Measurements from ENCODE around the gene UGT1A3.
"Not testable (repeated sequence)": the region's sequence is repeated elsewhere in the genome, so short reads cannot be mapped to it uniquely, and the experiment has no call there.

Gene UGT1A3

GRCh38 chr2:233746475-233747282 lies 17.8 kb downstream of the UGT1A3 start:
- Histone ChIP-seq H3K27me3 (ENCODE audit: insufficient read depth, low read length, poor library complexity) (no peaks in the 10 kb centered on the region), H3K23ac (ENCODE audit: low read length) (no peak overlapping the region), H3K4me2 (ENCODE audit: low read length) (no peak overlapping the region), H3K9ac (ENCODE audit: low read length) (no peak overlapping the region), H2BK5ac (ENCODE audit: low read length) (no peak overlapping the region), H2BK15ac (replicated peaks; ENCODE audit: low read depth) (no peak overlapping the region), H3K4me3 (ENCODE audit: low read length) (no peak overlapping the region), H3K4me1 (ENCODE audit: control insufficient read depth, low read depth, low read length) (no peaks in the 10 kb centered on the region), H4K8ac (ENCODE audit: low read depth, low read length) (no peak overlapping the region), H3K79me2 (ENCODE audit: control insufficient read depth, insufficient read depth, low read length) (no peaks in the 10 kb centered on the region), H2BK120ac (ENCODE audit: low read depth, low read length) (no peak overlapping the region), H3K36me3 (ENCODE audit: control insufficient read depth, insufficient read depth, low read length) (no peaks in the 10 kb centered on the region), H3K56ac (ENCODE audit: low read length) (no peak overlapping the region), H4K5ac (ENCODE audit: low read length) (no peak overlapping the region), H3K27ac (ENCODE audit: low read depth, low read length) (no peak overlapping the region), H2AK5ac (ENCODE audit: low read length) (no peak overlapping the region), H3K79me1 (ENCODE audit: low read length) (no peaks in the 10 kb centered on the region), H3K18ac (ENCODE audit: low read length) (no peak overlapping the region), H3K4ac (ENCODE audit: low read depth, low read length) (no peak overlapping the region)
- no CpG with 5 or more reads among the region's 10 CpGs for WGBS (ENCODE audit: extremely low coverage, insufficient coverage, low lambda C conversion rate)
- peak; percentile 11 for DNase-seq

GRCh38 chr2:233747283-233747544 lies 18.4 kb downstream of the UGT1A3 start:
- Histone ChIP-seq H3K4ac (ENCODE audit: low read depth, low read length) (no peak overlapping the region), H2AK5ac (ENCODE audit: low read length) (no peak overlapping the region), H3K4me2 (ENCODE audit: low read length) (no peak overlapping the region), H4K8ac (ENCODE audit: low read depth, low read length) (no peak overlapping the region), H3K23ac (ENCODE audit: low read length) (no peak overlapping the region), H3K9ac (ENCODE audit: low read length) (no peak overlapping the region), H3K18ac (ENCODE audit: low read length) (no peak overlapping the region), H2BK5ac (ENCODE audit: low read length) (no peak overlapping the region), H3K4me3 (ENCODE audit: low read length) (no peak overlapping the region), H3K56ac (ENCODE audit: low read length) (no peak overlapping the region), H2BK15ac (replicated peaks; ENCODE audit: low read depth) (no peak overlapping the region), H3K4me1 (ENCODE audit: control insufficient read depth, low read depth, low read length) (no peaks in the 10 kb centered on the region), H2BK120ac (ENCODE audit: low read depth, low read length) (no peak overlapping the region), H4K5ac (ENCODE audit: low read length) (no peak overlapping the region), H3K79me2 (ENCODE audit: control insufficient read depth, insufficient read depth, low read length) (no peaks in the 10 kb centered on the region), H3K79me1 (ENCODE audit: low read length) (no peaks in the 10 kb centered on the region), H3K36me3 (ENCODE audit: control insufficient read depth, insufficient read depth, low read length) (no peaks in the 10 kb centered on the region), H3K27ac (ENCODE audit: low read depth, low read length) (no peak overlapping the region), H3K27me3 (ENCODE audit: insufficient read depth, low read length, poor library complexity) (no peaks in the 10 kb centered on the region)
- DNase-seq, result no peak
- WGBS (ENCODE audit: extremely low coverage, insufficient coverage, low lambda C conversion rate), result no CpG with 5 or more reads among the region's 6 CpGs

DNA sequence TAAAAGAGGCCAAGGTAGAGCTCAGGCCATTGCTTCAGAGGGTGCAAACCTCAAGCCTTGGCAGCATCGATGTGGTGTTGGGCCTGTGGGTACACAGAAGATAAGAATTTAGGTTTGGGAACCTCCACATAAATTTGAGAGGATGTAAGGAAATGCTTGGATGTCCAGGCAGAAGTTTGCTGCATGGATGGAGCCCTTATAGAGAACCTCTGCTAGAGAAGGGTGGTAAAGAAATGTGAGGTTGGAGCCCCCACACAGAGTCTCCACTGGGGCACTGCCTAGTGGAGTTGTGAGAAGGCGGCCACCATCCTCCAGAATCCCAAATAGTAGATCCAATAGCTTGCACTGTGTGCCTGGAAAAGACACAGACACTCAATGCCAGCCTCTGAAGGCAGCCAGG lies 21.8 kb downstream of the UGT1A3 start:
- H2BK5ac ChIP-seq (ENCODE audit: low read length); DNase-seq; H2BK120ac ChIP-seq (ENCODE audit: low read depth, low read length); H2AK5ac ChIP-seq (ENCODE audit: low read length); H3K4me3 ChIP-seq (ENCODE audit: low read length); H2BK15ac ChIP-seq (replicated peaks; ENCODE audit: low read depth); H3K79me2 ChIP-seq (ENCODE audit: control insufficient read depth, insufficient read depth, low read length); H3K4ac ChIP-seq (ENCODE audit: low read depth, low read length); H3K9ac ChIP-seq (ENCODE audit: low read length); H3K23ac ChIP-seq (ENCODE audit: low read length); H3K4me1 ChIP-seq (ENCODE audit: control insufficient read depth, low read depth, low read length); H3K36me3 ChIP-seq (ENCODE audit: control insufficient read depth, insufficient read depth, low read length); H3K18ac ChIP-seq (ENCODE audit: low read length); H4K8ac ChIP-seq (ENCODE audit: low read depth, low read length); H3K4me2 ChIP-seq (ENCODE audit: low read length); H3K27me3 ChIP-seq (ENCODE audit: insufficient read depth, low read length, poor library complexity); H3K56ac ChIP-seq (ENCODE audit: low read length); H3K79me1 ChIP-seq (ENCODE audit: low read length); H3K27ac ChIP-seq (ENCODE audit: low read depth, low read length); H4K5ac ChIP-seq (ENCODE audit: low read length): not testable (repeated sequence)
- WGBS (ENCODE audit: extremely low coverage, insufficient coverage, low lambda C conversion rate), result no CpG with 5 or more reads among the region's 2 CpGs

- WGBS (ENCODE audit: extremely low coverage, insufficient coverage, low lambda C conversion rate), result no CpG with 5 or more reads among the region's 2 CpGs
- not testable (repeated sequence) for H3K23ac ChIP-seq (ENCODE audit: low read length)
Measured at GRCh38 chr2:233751212-233752009, 22.6 kb downstream of the UGT1A3 start.

GRCh38 chr2:233754872-233755611 lies 26.2 kb downstream of the UGT1A3 start:
- Histone ChIP-seq H3K4ac (ENCODE audit: low read depth, low read length) (no peak overlapping the region), H2BK120ac (ENCODE audit: low read depth, low read length) (no peak overlapping the region), H3K18ac (ENCODE audit: low read length) (no peak overlapping the region), H3K56ac (ENCODE audit: low read length) (no peak overlapping the region), H4K5ac (ENCODE audit: low read length) (no peak overlapping the region), H3K36me3 (ENCODE audit: control insufficient read depth, insufficient read depth, low read length) (no peaks in the 10 kb centered on the region), H3K23ac (ENCODE audit: low read length) (no peak overlapping the region), H4K8ac (ENCODE audit: low read depth, low read length) (no peak overlapping the region), H3K4me3 (ENCODE audit: low read length) (no peak overlapping the region), H3K79me1 (ENCODE audit: low read length) (no peaks in the 10 kb centered on the region), H2BK5ac (ENCODE audit: low read length) (no peak overlapping the region), H2AK5ac (ENCODE audit: low read length) (no peak overlapping the region), H3K9ac (ENCODE audit: low read length) (no peak overlapping the region), H3K27ac (ENCODE audit: low read depth, low read length) (no peak overlapping the region), H2BK15ac (replicated peaks; ENCODE audit: low read depth) (no peak overlapping the region), H3K4me1 (ENCODE audit: control insufficient read depth, low read depth, low read length) (no peaks in the 10 kb centered on the region), H3K4me2 (ENCODE audit: low read length) (no peak overlapping the region), H3K79me2 (ENCODE audit: control insufficient read depth, insufficient read depth, low read length) (no peaks in the 10 kb centered on the region), H3K27me3 (ENCODE audit: insufficient read depth, low read length, poor library complexity) (no peaks in the 10 kb centered on the region)
- DNase-seq, result no peak
- WGBS (ENCODE audit: extremely low coverage, insufficient coverage, low lambda C conversion rate), result no CpG with 5 or more reads among the region's 44 CpGs

More at GRCh38 chr2:233751212-233752009, 22.6 kb downstream of the UGT1A3 start:
- not testable (repeated sequence) for H3K4me3 ChIP-seq (ENCODE audit: low read length); H4K5ac ChIP-seq (ENCODE audit: low read length); H3K79me1 ChIP-seq (ENCODE audit: low read length); H3K27me3 ChIP-seq (ENCODE audit: insufficient read depth, low read length, poor library complexity); H3K4me1 ChIP-seq (ENCODE audit: control insufficient read depth, low read depth, low read length); H3K4ac ChIP-seq (ENCODE audit: low read depth, low read length); H3K9ac ChIP-seq (ENCODE audit: low read length); H2BK15ac ChIP-seq (replicated peaks; ENCODE audit: low read depth); H3K27ac ChIP-seq (ENCODE audit: low read depth, low read length); H3K56ac ChIP-seq (ENCODE audit: low read length); H3K36me3 ChIP-seq (ENCODE audit: control insufficient read depth, insufficient read depth, low read length); H2AK5ac ChIP-seq (ENCODE audit: low read length); H3K79me2 ChIP-seq (ENCODE audit: control insufficient read depth, insufficient read depth, low read length); H3K4me2 ChIP-seq (ENCODE audit: low read length); H2BK5ac ChIP-seq (ENCODE audit: low read length); H3K18ac ChIP-seq (ENCODE audit: low read length); H4K8ac ChIP-seq (ENCODE audit: low read depth, low read length); DNase-seq; H2BK120ac ChIP-seq (ENCODE audit: low read depth, low read length)
